H1 (cell line): Measurements from ENCODE around the gene ALG14. TPM values are rescaled to one million over a fixed set of nuclear protein-coding genes. Genes with fewer than 3 reads are reported as not detected.

ENCODE experiments used
- CTCF ChIA-PET: fragments of 300-600 bp; sonication (Branson Sonifier 250); formaldehyde crosslinking; loops from one replicate; lab custom pipeline; 2021; ENCODE audit not compliant: partially characterized antibody; lab: Charles Lee
- POLR2A ChIA-PET: fragments of 300-600 bp; sonication (Branson Sonifier 250); formaldehyde crosslinking; loops from one replicate; lab custom pipeline; 2021; ENCODE audit warnings: inconsistent platforms; ENCODE audit not compliant: partially characterized antibody; lab: Charles Lee
- DNase-seq, 2 experiments: peaks; one replicate each; pipeline versions ENCODE4 v3.0.0 to v3.0.0-alpha.2; 2010 to 2022; ENCODE audit warnings: low spot score in 2 of 2, low read depth in 1 of 2, mixed read lengths in 1 of 2
- FAIRE-seq: peaks from 2 replicates; lab custom pipeline; 2011; peaks lifted over from hg19 to GRCh38; lab: Jason Lieb, UNC
- H2AFZ ChIP-seq: 2 replicates; pipeline ENCODE4 v1.8.1; 2012; ENCODE audit warnings: low read length, inconsistent platforms
- H2AK5ac ChIP-seq: 2 replicates; pipeline ENCODE4 v1.6.1; 2013; ENCODE audit warnings: low read depth, low read length
- H2BK120ac ChIP-seq: replicated peaks from 2 replicates; pipeline ENCODE3; 2013; ENCODE audit warnings: low read depth, low read length, inconsistent platforms
- H2BK12ac ChIP-seq: 2 replicates; pipeline ENCODE4 v1.6.1; 2013; ENCODE audit warnings: low read depth, low read length
- H2BK15ac ChIP-seq: 2 replicates; pipeline ENCODE4 v1.6.1; 2013; ENCODE audit warnings: low read length
- H2BK20ac ChIP-seq: 2 replicates; pipeline ENCODE4 v1.6.1; 2013; ENCODE audit warnings: low read length
- H2BK5ac ChIP-seq: 2 replicates; pipeline ENCODE4 v1.6.1; 2013; ENCODE audit warnings: low read depth, low read length
- H3K14ac ChIP-seq: 2 replicates; pipeline ENCODE4 v1.6.1; 2013; ENCODE audit warnings: inconsistent platforms; ENCODE audit not compliant: insufficient read length
- H3K18ac ChIP-seq: 2 replicates; pipeline ENCODE4 v1.6.1; 2013; ENCODE audit warnings: low read length; ENCODE audit errors: extremely low read depth
- H3K23ac ChIP-seq: 2 replicates; pipeline ENCODE4 v1.6.1; 2013; ENCODE audit warnings: inconsistent platforms; ENCODE audit not compliant: insufficient read length
- H3K23me2 ChIP-seq: 2 replicates; pipeline ENCODE4 v1.6.1; 2013; ENCODE audit warnings: low read depth, low read length
- H3K27ac ChIP-seq: 2 replicates; pipeline ENCODE4 v1.6.1; 2011; ENCODE audit warnings: low read depth, low read length, inconsistent platforms
- H3K27me3 ChIP-seq, 4 experiments: replicated peaks in 1 of 4; 1 replicate in 1 of 4; 2 replicates in 3 of 4; pipeline versions ENCODE4 v1.6.1 to v1.8.1; 2011 to 2013; ENCODE audit warnings: low read length in 3 of 4, mild to moderate bottlenecking in 3 of 4, inconsistent platforms in 2 of 4, mixed read lengths in 2 of 4, moderate library complexity in 1 of 4; ENCODE audit not compliant: control insufficient read depth in 3 of 4, insufficient read depth in 3 of 4; ENCODE audit errors: extremely low read depth in 1 of 4
- H3K36me3 ChIP-seq, 4 experiments: 2 replicates each; pipeline versions ENCODE4 v1.6.1 to v1.8.1; 2011 to 2013; ENCODE audit warnings: mild to moderate bottlenecking in 4 of 4, low read length in 3 of 4, moderate library complexity in 2 of 4, control low read depth in 1 of 4, inconsistent platforms in 1 of 4; ENCODE audit not compliant: insufficient read depth in 4 of 4, control insufficient read depth in 2 of 4
- H3K4ac ChIP-seq: replicated peaks from 2 replicates; pipeline ENCODE3; 2013; ENCODE audit warnings: low read length, low read depth, mixed read lengths, inconsistent platforms; ENCODE audit not compliant: insufficient read length
- H3K4me1 ChIP-seq, 4 experiments: replicated peaks in 1 of 4; 1 replicate in 1 of 4; 2 replicates in 3 of 4; pipeline versions ENCODE4 v1.6.1 to v1.8.1; 2011 to 2013; ENCODE audit warnings: low read length in 3 of 4, inconsistent platforms in 2 of 4, mixed read lengths in 1 of 4; ENCODE audit not compliant: insufficient read depth in 4 of 4, control insufficient read depth in 3 of 4
- H3K4me2 ChIP-seq, 2 experiments: 2 replicates each; pipeline versions ENCODE4 v1.6.1 to v1.8.1; 2011 to 2013; ENCODE audit warnings: low read depth in 2 of 2, low read length in 2 of 2, control low read depth in 1 of 2, inconsistent platforms in 1 of 2, mild to moderate bottlenecking in 1 of 2; ENCODE audit not compliant: insufficient read depth in 1 of 2
- H3K4me3 ChIP-seq, 4 experiments: fragments of 200-600, 300-600 bp in 1 of 4; sonication (generic), shearing (Covaris generic), sonication (Bioruptor Twin) in 1 of 4; 2 replicates each; pipeline versions ENCODE4 v1.5.1 to v1.8.1; 2011 to 2016; ENCODE audit warnings: low read length in 4 of 4, low read depth in 3 of 4, control low read depth in 2 of 4, inconsistent platforms in 2 of 4, mild to moderate bottlenecking in 2 of 4, mixed read lengths in 1 of 4, moderate library complexity in 1 of 4; ENCODE audit not compliant: insufficient read depth in 2 of 4; ENCODE audit errors: extremely low read depth in 1 of 4
- H3K56ac ChIP-seq: replicated peaks from 2 replicates; pipeline ENCODE3; 2013; ENCODE audit warnings: low read depth, mild to moderate bottlenecking, mixed read lengths, low read length, inconsistent platforms; ENCODE audit not compliant: insufficient read length
- H3K79me1 ChIP-seq: 2 replicates; pipeline ENCODE4 v1.6.1; 2013; ENCODE audit warnings: low read depth, low read length, control low read depth
- H3K79me2 ChIP-seq, 2 experiments: 2 replicates each; pipeline versions ENCODE4 v1.6.1 to v1.8.1; 2012 to 2013; ENCODE audit warnings: low read length in 2 of 2, mild to moderate bottlenecking in 2 of 2, inconsistent platforms in 1 of 2; ENCODE audit not compliant: insufficient read depth in 2 of 2, control insufficient read depth in 1 of 2
- H3K9ac ChIP-seq, 4 experiments: replicated peaks in 1 of 4; 1 replicate in 1 of 4; 2 replicates in 3 of 4; pipeline versions ENCODE4 v1.6.1 to v1.8.1; 2011 to 2013; ENCODE audit warnings: low read depth in 3 of 4, low read length in 3 of 4, control low read depth in 2 of 4, mild to moderate bottlenecking in 2 of 4, moderate library complexity in 2 of 4, inconsistent platforms in 1 of 4; ENCODE audit errors: extremely low read depth in 1 of 4
- H3K9me3 ChIP-seq, 2 experiments: 2 replicates each; pipeline versions ENCODE4 v1.6.1 to v1.8.1; 2012 to 2013; ENCODE audit warnings: mild to moderate bottlenecking in 2 of 2, moderate library complexity in 2 of 2, control low read depth in 1 of 2, inconsistent platforms in 1 of 2, low read depth in 1 of 2, low read length in 1 of 2, mixed read lengths in 1 of 2; ENCODE audit not compliant: insufficient read depth in 2 of 2
- H4K20me1 ChIP-seq, 2 experiments: replicated peaks in 1 of 2; 2 replicates each; pipeline versions ENCODE3 to v1.8.1; 2011 to 2013; ENCODE audit warnings: inconsistent platforms in 2 of 2, low read length in 2 of 2, mild to moderate bottlenecking in 1 of 2; ENCODE audit not compliant: insufficient read depth in 2 of 2, control insufficient read depth in 1 of 2
- H4K5ac ChIP-seq: 2 replicates; pipeline ENCODE4 v1.6.1; 2013; ENCODE audit warnings: low read length, low read depth, mixed read lengths, inconsistent platforms; ENCODE audit not compliant: insufficient read length
- H4K8ac ChIP-seq: 2 replicates; pipeline ENCODE4 v1.8.0; 2013; ENCODE audit warnings: mild to moderate bottlenecking, moderate library complexity, low read length, inconsistent platforms; ENCODE audit not compliant: insufficient read depth; ENCODE audit errors: extremely low read depth
- H4K91ac ChIP-seq: replicated peaks from 2 replicates; pipeline ENCODE3; 2013; ENCODE audit warnings: low read length, mixed read lengths, inconsistent platforms; ENCODE audit not compliant: insufficient read length
- ATF2 ChIP-seq: IDR thresholded peaks from 2 replicates; pipeline ENCODE4 v1.6.1; 2012; ENCODE audit warnings: low read length, inconsistent platforms
- ATF3 ChIP-seq: IDR thresholded peaks from 2 replicates; pipeline ENCODE4 v1.6.1; 2011; ENCODE audit warnings: low read depth, mild to moderate bottlenecking, low read length; ENCODE audit not compliant: insufficient read depth
- CHD1 ChIP-seq: IDR thresholded peaks from 2 replicates; pipeline ENCODE4 v1.6.1; 2012; ENCODE audit warnings: low read depth, low read length, improper control_type of control experiment
- EP300 ChIP-seq, 2 experiments: IDR thresholded peaks; 1 replicate in 1 of 2; 2 replicates in 1 of 2; pipeline ENCODE4 v1.6.1; 2011 to 2012; ENCODE audit warnings: low read depth in 2 of 2, low read length in 2 of 2, mild to moderate bottlenecking in 2 of 2, borderline replicate concordance in 1 of 2, inconsistent platforms in 1 of 2, moderate library complexity in 1 of 2
- GABPA ChIP-seq: IDR thresholded peaks from 2 replicates; pipeline ENCODE4 v1.6.1; 2011; ENCODE audit warnings: mild to moderate bottlenecking, low read length, moderate library complexity, borderline replicate concordance; ENCODE audit not compliant: insufficient read depth
- KDM5A ChIP-seq: fragments of 200-600 bp; IDR thresholded peaks from 2 replicates; pipeline ENCODE4 v1.7.1; 2012; ENCODE audit warnings: mild to moderate bottlenecking, low read length, inconsistent platforms, mixed read lengths
- POU5F1 ChIP-seq: IDR thresholded peaks from 2 replicates; pipeline ENCODE4 v1.6.1; 2011; ENCODE audit warnings: low read depth, mild to moderate bottlenecking, low read length, moderate library complexity
- SIX5 ChIP-seq: IDR thresholded peaks from 2 replicates; pipeline ENCODE4 v1.6.1; 2011; ENCODE audit warnings: mild to moderate bottlenecking, low read depth, low read length
- SRF ChIP-seq: IDR thresholded peaks from 2 replicates; pipeline ENCODE4 v1.6.1; 2011; ENCODE audit warnings: mild to moderate bottlenecking, low read depth, low read length, moderate library complexity
- TCF12 ChIP-seq: IDR thresholded peaks from 2 replicates; pipeline ENCODE4 v1.6.1; 2011; ENCODE audit warnings: low read depth, mild to moderate bottlenecking, low read length
- YY1 ChIP-seq: IDR thresholded peaks from 2 replicates; pipeline ENCODE4 v1.6.1; 2011; ENCODE audit warnings: low read depth, mild to moderate bottlenecking, low read length
- polyA plus RNA-seq, 7 experiments: library from polyadenylated mRNA; depleted of rRNA in 3 of 7; stranded (reverse) in 5 of 7; unstranded in 2 of 7; fragments of >200 nt in 5 of 7; fragments of 200-250 nt in 2 of 7; gene quantifications; 1 replicate in 5 of 7; 2 replicates in 1 of 7; 4 replicates in 1 of 7; pipeline versions ENCODE4 v1.2.1 to v1.2.3, GENCODE V29; 2011 to 2013; ENCODE audit warnings: missing spikeins in 2 of 7, mixed read lengths in 2 of 7
- total RNA-seq: library from RNA; stranded (reverse); fragmentation: NEBNext Ultra II Directional; extraction: Animal tissue kit (Norgen Biotek cat#: 25700); gene quantifications from 2 replicates; pipeline ENCODE4 v1.2.1, GENCODE V29; 2021

The ALG14 gene
- total and polyA plus RNA-seq, 2 of the 8 experiments (the other 6 are each of a cell fraction or from before 2014, with no cell fraction given) = 0.95 to 1.3 TPM

- no peak for DNase-seq
- H3K27me3 ChIP-seq = no peaks in the 10 kb centered on the region; a peak in 1 of 7 replicates
- H4K20me1 ChIP-seq = no peaks in the 10 kb centered on the region
- TF ChIP-seq TCF12 (no peak), GABPA (no peak), SRF (no peak), YY1 (no peak), POU5F1 (no peak), ATF2 (no peak), ATF3 (no peak), EP300 (IDR thresholded peaks at IDR 0.05; ENCODE audit: borderline replicate concordance in 1 of 2, low read depth in 2 of 2, low read length in 2 of 2) (no peak), CHD1 (no peak), KDM5A (no peak), SIX5 (no peak)
- TF ChIP-seq, all 59 proteins: peak for 0
- H3K23ac ChIP-seq = no peak overlapping the region
- no peaks in the 10 kb centered on the region; a peak in 1 of 7 replicates for H3K4me1 ChIP-seq
- H3K14ac ChIP-seq = no peak overlapping the region
- H3K27ac ChIP-seq = no peak overlapping the region
- H3K9ac ChIP-seq = no peak overlapping the region
- no peak overlapping the region for H3K4me3 ChIP-seq
- no peak overlapping the region for H2BK120ac ChIP-seq
- no peaks in the 10 kb centered on the region for H3K9me3 ChIP-seq
- no peaks in the 10 kb centered on the region for H3K79me2 ChIP-seq
- no peaks in the 10 kb centered on the region for H3K36me3 ChIP-seq
- ChIA-PET POLR2A (interaction anchor here (1.0 kb wide), 1 partner anchor 8 kb away, joined by 3 read pairs; no protein-coding TSS in a partner anchor), CTCF (interaction anchor here (1.4 to 5.2 kb wide), 2 partner anchors 10 to 180 kb away, joined by 6 to 16 read pairs; no protein-coding TSS in a partner anchor)
- no peak overlapping the region for H4K8ac ChIP-seq
- no peak overlapping the region for H3K56ac ChIP-seq
- no peak overlapping the region for H4K91ac ChIP-seq
- no peak overlapping the region for H2BK5ac ChIP-seq
- FAIRE-seq = no peak
- H3K4ac ChIP-seq = no peak overlapping the region
- no peak overlapping the region for H3K18ac ChIP-seq
- H2AK5ac ChIP-seq = 0 out of 2 replicates have a peak overlapping the region, but pooled peaks have one; percentile 39
- H4K5ac ChIP-seq = no peak overlapping the region
- H3K79me1 ChIP-seq = no peaks in the 10 kb centered on the region
- H2AFZ ChIP-seq = no peak overlapping the region
- H3K4me2 ChIP-seq = no peak overlapping the region
- H3K23me2 ChIP-seq = no peaks in the 10 kb centered on the region
- H2BK15ac ChIP-seq = no peak overlapping the region
- no peak overlapping the region for H2BK12ac ChIP-seq
- no peak overlapping the region for H2BK20ac ChIP-seq
These were observed 38.9 kb downstream of the ALG14 start for GRCh38 chr1:95033843-95034242.
